ENCODE data around the gene DSC2.

Gene DSC2

GRCh38 chr18:31066266-31066665, 36.0 kb downstream of the DSC2 start:
- CTCF ChIA-PET = interaction anchor here (1.0 kb wide), 1 partner anchor 13 kb away, joined by 3 read pairs; no protein-coding TSS in a partner anchor

GRCh38 chr18:31065036-31065773, 37.0 kb downstream of the DSC2 start:
- ChIA-PET CTCF (interaction anchor here (0.8 to 1.4 kb wide), 2 partner anchors 8 to 11 kb away, joined by 3 to 5 read pairs; no protein-coding TSS in a partner anchor), POLR2A (no interaction called here)
- DNase-seq (ENCODE audit: extremely low spot score) = no peak
- no peak for TF ChIP-seq CTCF (IDR thresholded peaks at IDR 0.05; ENCODE audit: control extremely low read depth, extremely low read depth, low read depth, missing control alignments)

More at GRCh38 chr18:31066266-31066665, 36.0 kb downstream of the DSC2 start:
- POLR2A ChIA-PET = no interaction called here
- no peak for DNase-seq (ENCODE audit: extremely low spot score)
- no peak for TF ChIP-seq CTCF (IDR thresholded peaks at IDR 0.05; ENCODE audit: control extremely low read depth, extremely low read depth, low read depth, missing control alignments)

- ChIA-PET POLR2A (no interaction called here), CTCF (interaction anchor here (1.6 kb wide), 1 partner anchor 13 kb away, joined by 4 read pairs; no protein-coding TSS in a partner anchor)
- TF ChIP-seq CTCF (IDR thresholded peaks at IDR 0.05; ENCODE audit: control extremely low read depth, extremely low read depth, low read depth, missing control alignments) = no peak
- no peak for DNase-seq (ENCODE audit: extremely low spot score)
Measured at GRCh38 chr18:31064130-31064529, 38.1 kb downstream of the DSC2 start.

GRCh38 chr18:31061945-31062344, 40.3 kb downstream of the DSC2 start:
- POLR2A ChIA-PET = no interaction called here
- TF ChIP-seq CTCF (IDR thresholded peaks at IDR 0.05; ENCODE audit: control extremely low read depth, extremely low read depth, low read depth, missing control alignments) = no peak
- CTCF ChIA-PET = interaction anchor here (1.1 to 1.6 kb wide), 4 partner anchors 9 to 208 kb away, joined by 3 to 5 read pairs (median 3); no protein-coding TSS in a partner anchor
- DNase-seq (ENCODE audit: extremely low spot score) = no peak

- POLR2A ChIA-PET = no interaction called here
- no peak for DNase-seq (ENCODE audit: extremely low spot score)
- CTCF ChIA-PET = interaction anchor here (1.0 to 2.1 kb wide), 2 partner anchors 17 to 31 kb away, joined by 3 to 6 read pairs; no protein-coding TSS in a partner anchor
- no peak for TF ChIP-seq CTCF (IDR thresholded peaks at IDR 0.05; ENCODE audit: control extremely low read depth, extremely low read depth, low read depth, missing control alignments)
Measured at GRCh38 chr18:31058897-31059296, 43.3 kb downstream of the DSC2 start.

- ChIA-PET POLR2A (no interaction called here), CTCF (interaction anchor here (1.0 kb wide), 2 partner anchors 16 to 190 kb away, joined by 3 read pairs; no protein-coding TSS in a partner anchor)
- no peak for DNase-seq (ENCODE audit: extremely low spot score)
- no peak for TF ChIP-seq CTCF (IDR thresholded peaks at IDR 0.05; ENCODE audit: control extremely low read depth, extremely low read depth, low read depth, missing control alignments)
Measured at GRCh38 chr18:31057917-31058316, 44.3 kb downstream of the DSC2 start.
